Fibroblast of lung (primary cell): ENCODE measurements around the gene ZNF827. TPM values are rescaled to one million over a fixed set of nuclear protein-coding genes. Genes with fewer than 3 reads are reported as not detected.

Experiments used
- DNase-seq, 2 donors: peaks; one replicate each; pipeline versions ENCODE4 v3.0.0 to v3.0.0-alpha.2; 2010; ENCODE audit warnings: low read depth in 2 of 2
- H2AFZ ChIP-seq: 2 replicates; pipeline ENCODE4 v1.5.1; 2012; ENCODE audit warnings: low read length, control low read depth, inconsistent platforms
- H3K27ac ChIP-seq: 2 replicates; pipeline ENCODE4 v1.5.1; 2011; ENCODE audit warnings: low read length, control low read depth; ENCODE audit not compliant: insufficient read depth
- H3K27me3 ChIP-seq: 2 replicates; pipeline ENCODE4 v1.5.1; 2011; ENCODE audit warnings: mild to moderate bottlenecking, low read length; ENCODE audit not compliant: control insufficient read depth, insufficient read depth
- H3K36me3 ChIP-seq: 2 replicates; pipeline ENCODE4 v1.5.1; 2011; ENCODE audit warnings: low read length; ENCODE audit not compliant: control insufficient read depth, insufficient read depth
- H3K4me1 ChIP-seq: 2 replicates; pipeline ENCODE4 v1.5.1; 2011; ENCODE audit warnings: low read length; ENCODE audit not compliant: control insufficient read depth, insufficient read depth; ENCODE audit errors: extremely low read depth
- H3K4me2 ChIP-seq: 2 replicates; pipeline ENCODE4 v1.5.1; 2011; ENCODE audit warnings: low read length, control low read depth; ENCODE audit not compliant: insufficient read depth; ENCODE audit errors: extremely low read depth
- H3K4me3 ChIP-seq, 4 experiments: fragments of 200-600 bp in 1 of 4; sonication (generic) in 1 of 4; replicated peaks in 1 of 4; 2 replicates each; pipeline ENCODE4 v1.5.1; 2011 to 2016; ENCODE audit warnings: low read length in 4 of 4, low read depth in 3 of 4, mild to moderate bottlenecking in 3 of 4, control low read depth in 2 of 4, inconsistent platforms in 1 of 4, mixed read lengths in 1 of 4; ENCODE audit not compliant: insufficient read depth in 1 of 4; ENCODE audit errors: control extremely low read depth in 1 of 4
- H3K79me2 ChIP-seq: 2 replicates; pipeline ENCODE4 v1.5.1; 2012; ENCODE audit warnings: mild to moderate bottlenecking, low read length, inconsistent platforms; ENCODE audit not compliant: control insufficient read depth, insufficient read depth
- H3K9ac ChIP-seq: 2 replicates; pipeline ENCODE4 v1.5.1; 2011; ENCODE audit warnings: mild to moderate bottlenecking, low read length, control low read depth; ENCODE audit not compliant: insufficient read depth
- H3K9me3 ChIP-seq: 2 replicates; pipeline ENCODE4 v1.5.1; 2012; ENCODE audit warnings: low read depth, low read length; ENCODE audit not compliant: control insufficient read depth, insufficient read depth
- H4K20me1 ChIP-seq: 2 replicates; pipeline ENCODE4 v1.5.1; 2011; ENCODE audit warnings: low read length; ENCODE audit not compliant: control insufficient read depth, insufficient read depth; ENCODE audit errors: extremely low read depth
- EZH2 ChIP-seq: IDR thresholded peaks from 2 replicates; pipeline ENCODE4 v1.5.1; 2012; ENCODE audit warnings: low read length, control low read depth, mild to moderate bottlenecking; ENCODE audit errors: missing control alignments
- polyA plus RNA-seq, 2 donors: library from polyadenylated mRNA; depleted of rRNA in 1 of 2; stranded (reverse) in 1 of 2; unstranded in 1 of 2; fragments of >200 nt; gene quantifications; 2 replicates each; pipeline ENCODE4 v1.2.1, GENCODE V29; 2011 to 2012; ENCODE audit warnings: missing spikeins in 1 of 2
- total RNA-seq: library from RNA; depleted of rRNA; stranded (reverse); fragments of >200 nt; gene quantifications from 2 replicates; pipeline ENCODE4 v1.2.1, GENCODE V29; 2014
- TF ChIP-seq, protein P1 (sequence below), 2 donors: IDR thresholded peaks in 1 of 2; conservative IDR thresholded peaks in 1 of 2; 1 replicate in 1 of 2; 2 replicates in 1 of 2; pipeline ENCODE4 v1.5.1; 2011 to 2012; ENCODE audit warnings: low read length in 2 of 2, control low read depth in 1 of 2, inconsistent platforms in 1 of 2, low read depth in 1 of 2, mild to moderate bottlenecking in 1 of 2

ZNF827 gene
- total and polyA plus RNA-seq, 2 donors (not counting 1 experiment from before 2014, with no cell fraction given), result 5.8 to 7.1 TPM

DNA sequence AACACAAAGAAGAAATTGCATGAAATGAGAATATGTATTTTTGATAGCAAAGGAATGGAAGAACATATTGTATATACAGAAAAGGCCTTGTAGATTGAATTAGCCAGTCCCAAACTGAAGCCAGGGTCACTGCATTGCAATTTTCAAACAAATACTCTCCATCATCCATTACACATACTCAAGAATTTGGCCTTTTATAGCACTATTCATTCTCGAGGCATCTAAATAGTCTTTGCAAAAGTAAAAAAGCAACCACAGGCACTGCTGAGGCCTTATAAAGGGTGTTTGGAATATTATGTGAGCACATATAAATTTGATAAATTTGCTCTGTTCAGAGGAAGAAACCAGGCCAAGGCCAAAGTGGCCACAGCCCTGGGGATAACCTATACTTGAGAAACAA is 123.0 kb downstream of the ZNF827 start:
- H4K20me1 ChIP-seq, result no peaks in the 10 kb centered on the region
- H3K27ac ChIP-seq, result no peak overlapping the region
- no peak overlapping the region for H3K4me3 ChIP-seq
- no peaks in the 10 kb centered on the region for H3K27me3 ChIP-seq
- DNase-seq, result peak; percentile 58 to 73
- H2AFZ ChIP-seq, result no peak overlapping the region
- H3K4me1 ChIP-seq, result no peaks in the 10 kb centered on the region
- H3K79me2 ChIP-seq, result no peaks in the 10 kb centered on the region
- TF ChIP-seq EZH2, result no peak
- no peak overlapping the region for H3K9ac ChIP-seq
- no peaks in the 10 kb centered on the region for H3K36me3 ChIP-seq
- H3K9me3 ChIP-seq, result no peaks in the 10 kb centered on the region
- H3K4me2 ChIP-seq, result no peak overlapping the region

DNA sequence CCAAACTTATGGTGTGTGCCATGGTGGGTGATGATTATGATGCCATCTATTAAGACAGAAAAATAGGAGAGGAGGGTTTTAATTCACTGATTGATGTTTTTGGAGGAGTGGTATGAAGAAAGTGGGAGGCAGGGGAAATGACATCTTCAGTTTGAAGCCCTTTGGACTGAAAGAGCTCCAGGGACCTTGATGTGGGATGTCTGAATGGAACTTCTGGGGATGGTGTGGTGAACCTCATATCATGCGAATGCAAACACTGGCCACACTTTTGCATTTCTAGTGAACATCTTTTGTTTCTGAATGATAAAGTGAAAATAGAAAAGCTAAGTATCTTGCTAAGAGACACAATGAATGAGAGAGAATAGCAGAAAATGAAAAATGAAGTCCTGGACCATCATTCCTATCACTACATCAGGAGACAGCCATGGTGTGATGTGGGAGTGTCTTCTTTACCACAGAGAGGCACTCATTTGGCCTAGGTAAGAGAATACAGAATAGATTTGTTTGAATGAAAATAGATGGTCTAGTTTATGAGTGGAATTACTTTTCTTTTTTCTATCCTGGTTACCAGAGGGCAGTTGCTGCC is 123.5 kb downstream of the ZNF827 start:
- Histone ChIP-seq H3K4me1 (no peaks in the 10 kb centered on the region), H3K4me3 (no peak overlapping the region)
- no peak for TF ChIP-seq EZH2
- TF ChIP-seq, protein P1, sequence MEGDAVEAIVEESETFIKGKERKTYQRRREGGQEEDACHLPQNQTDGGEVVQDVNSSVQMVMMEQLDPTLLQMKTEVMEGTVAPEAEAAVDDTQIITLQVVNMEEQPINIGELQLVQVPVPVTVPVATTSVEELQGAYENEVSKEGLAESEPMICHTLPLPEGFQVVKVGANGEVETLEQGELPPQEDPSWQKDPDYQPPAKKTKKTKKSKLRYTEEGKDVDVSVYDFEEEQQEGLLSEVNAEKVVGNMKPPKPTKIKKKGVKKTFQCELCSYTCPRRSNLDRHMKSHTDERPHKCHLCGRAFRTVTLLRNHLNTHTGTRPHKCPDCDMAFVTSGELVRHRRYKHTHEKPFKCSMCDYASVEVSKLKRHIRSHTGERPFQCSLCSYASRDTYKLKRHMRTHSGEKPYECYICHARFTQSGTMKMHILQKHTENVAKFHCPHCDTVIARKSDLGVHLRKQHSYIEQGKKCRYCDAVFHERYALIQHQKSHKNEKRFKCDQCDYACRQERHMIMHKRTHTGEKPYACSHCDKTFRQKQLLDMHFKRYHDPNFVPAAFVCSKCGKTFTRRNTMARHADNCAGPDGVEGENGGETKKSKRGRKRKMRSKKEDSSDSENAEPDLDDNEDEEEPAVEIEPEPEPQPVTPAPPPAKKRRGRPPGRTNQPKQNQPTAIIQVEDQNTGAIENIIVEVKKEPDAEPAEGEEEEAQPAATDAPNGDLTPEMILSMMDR (conservative IDR thresholded peaks at IDR 0.05 in 1 of 2, IDR thresholded peaks at IDR 0.05 in 1 of 2; ENCODE audit: low read depth in 1 of 2, low read length in 2 of 2), result no peak

DNA sequence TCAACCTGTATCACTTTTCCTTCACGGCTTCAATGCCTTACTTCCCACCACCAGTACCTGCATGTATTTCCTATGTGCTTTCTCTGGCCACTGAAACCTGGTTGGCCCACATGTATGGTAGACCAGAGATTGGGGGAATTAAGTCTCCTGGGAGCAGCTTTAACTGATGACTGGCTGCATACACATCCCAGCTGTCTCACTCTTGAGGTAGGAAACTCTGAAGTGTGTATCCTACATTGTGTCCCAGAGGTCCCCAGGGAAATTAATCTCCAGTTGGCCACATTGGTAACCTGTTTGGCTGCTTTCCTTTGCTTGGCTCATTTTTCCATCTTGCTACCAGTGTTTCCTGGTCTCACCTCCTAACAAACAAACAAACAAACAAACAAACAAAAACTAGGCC is 124.4 kb downstream of the ZNF827 start:
- Histone ChIP-seq H3K27ac (no peak overlapping the region), H3K36me3 (no peaks in the 10 kb centered on the region), H3K9ac (no peak overlapping the region), H4K20me1 (no peaks in the 10 kb centered on the region), H2AFZ (no peak overlapping the region), H3K9me3 (no peaks in the 10 kb centered on the region), H3K4me1 (no peaks in the 10 kb centered on the region), H3K4me3 (no peak overlapping the region), H3K27me3 (no peaks in the 10 kb centered on the region), H3K79me2 (no peaks in the 10 kb centered on the region), H3K4me2 (no peak overlapping the region)
- no peak for DNase-seq
- TF ChIP-seq EZH2, result no peak
- TF ChIP-seq, protein P1 (conservative IDR thresholded peaks at IDR 0.05 in 1 of 2, IDR thresholded peaks at IDR 0.05 in 1 of 2; ENCODE audit: low read depth in 1 of 2, low read length in 2 of 2), result no peak

More for the DNA sequence above, 123.5 kb downstream of the ZNF827 start:
- Histone ChIP-seq H3K4me2 (no peak overlapping the region), H2AFZ (no peak overlapping the region), H3K36me3 (no peaks in the 10 kb centered on the region), H3K27ac (no peak overlapping the region), H3K9me3 (no peaks in the 10 kb centered on the region), H4K20me1 (no peaks in the 10 kb centered on the region), H3K79me2 (no peaks in the 10 kb centered on the region), H3K27me3 (no peaks in the 10 kb centered on the region), H3K9ac (no peak overlapping the region)
- DNase-seq, result no peak
